Right atrium auricular region (tissue), 2 donors: ENCODE measurements around the gene FUT2. TPM values are rescaled to one million over a fixed set of nuclear protein-coding genes. Genes with fewer than 3 reads are reported as not detected.

Experiments used
- DNase-seq: peaks from one replicate; pipeline ENCODE4 v3.0.0-alpha.2; 2019; ENCODE audit warnings: low spot score
- H3K27ac ChIP-seq, 2 donors: fragments of 200-600 bp; sonication (generic); 1 replicate in 1 of 2; 2 replicates in 1 of 2; pipeline ENCODE4 v1.5.1; 2016 to 2019
- H3K27me3 ChIP-seq, 2 donors: fragments of 200-600 bp; sonication (generic); one replicate each; pipeline versions ENCODE4 v1.5.1 to v1.6.0; 2017 to 2019
- H3K36me3 ChIP-seq: fragments of 200-600 bp; sonication (generic); one replicate; pipeline ENCODE4 v1.5.1; 2016
- H3K4me1 ChIP-seq, 2 donors: fragments of 200-600 bp; sonication (generic); one replicate each; pipeline versions ENCODE4 v1.5.1 to v1.6.0; 2017 to 2019
- H3K4me3 ChIP-seq, 2 donors: fragments of 200-600 bp; sonication (generic); 1 replicate in 1 of 2; 2 replicates in 1 of 2; pipeline ENCODE4 v1.5.1; 2017 to 2019; ENCODE audit warnings: mild to moderate bottlenecking in 1 of 2, moderate library complexity in 1 of 2
- H3K9me3 ChIP-seq, 2 donors: fragments of 200-600 bp; sonication (generic); one replicate each; pipeline ENCODE4 v1.5.1; 2019
- CTCF ChIP-seq, 2 donors: fragments of 200-600 bp; sonication (generic); IDR thresholded peaks; one replicate each; pipeline ENCODE4 v1.5.1; 2019; ENCODE audit warnings: antibody characterized with exemption in 2 of 2
- total RNA-seq, 2 donors: library from RNA; depleted of rRNA; stranded (reverse); fragments of >200 nt; gene quantifications; one replicate each; pipeline ENCODE4 v1.1.0, GENCODE V29; 2016

The FUT2 gene
- total RNA-seq, 2 donors from 2014 or later, result not detected

GRCh38 chr19:48751845-48752495 is 56.2 kb downstream of the FUT2 start:
- Histone ChIP-seq H3K9me3 (no peaks in the 10 kb centered on the region), H3K36me3 (no peaks in the 10 kb centered on the region), H3K4me1 (peaks cover 0 to 26% of the 10 kb centered on the region in 2 donors), H3K27ac (peak overlapping the region; percentile 33 to 64), H3K27me3 (no peaks in the 10 kb centered on the region), H3K4me3 (peak overlapping the region; percentile 35 to 48)
- TF ChIP-seq CTCF (IDR thresholded peaks at IDR 0.05), result no peak
- no peak for DNase-seq

- no peaks in the 10 kb centered on the region for H3K27me3 ChIP-seq
- no peak for TF ChIP-seq CTCF (IDR thresholded peaks at IDR 0.05)
- DNase-seq, result peak; percentile 59
Observed at GRCh38 chr19:48752496-48753365, 57.0 kb downstream of the FUT2 start, which contains the start of gene FUT1. FUT1 (minus strand) TSS chr19:48752641; CDS start chr19:48751281, 1,360 bp downstream.

GRCh38 chr19:48755084-48755641 is 59.4 kb downstream of the FUT2 start, which contains the start of gene FGF21:
FGF21 (plus strand) TSS chr19:48755524; CDS start chr19:48756237, 713 bp downstream.
- no peak for DNase-seq
- no peaks in the 10 kb centered on the region for H3K9me3 ChIP-seq
- no peak within 1 kb of the TSS for H3K27ac ChIP-seq
- no peaks in the 10 kb centered on the region for H3K27me3 ChIP-seq
- no peaks in the 10 kb centered on the region for H3K36me3 ChIP-seq
- H3K4me3 ChIP-seq, result no peak within 1 kb of the TSS
- TF ChIP-seq CTCF (IDR thresholded peaks at IDR 0.05), result no peak
- H3K4me1 ChIP-seq, result peaks cover 0 to 20% of the 10 kb centered on the region in 2 donors

More at GRCh38 chr19:48752496-48753365, 57.0 kb downstream of the FUT2 start, which contains the start of gene FUT1:
- Histone ChIP-seq H3K4me3 (peak within 1 kb of the TSS; percentile 35 to 48), H3K4me1 (peaks cover 0 to 20% of the 10 kb centered on the region in 2 donors), H3K9me3 (no peaks in the 10 kb centered on the region), H3K36me3 (no peaks in the 10 kb centered on the region), H3K27ac (peak within 1 kb of the TSS; percentile 36 to 64)

Other genes starting within 250 kb of the FUT2 start
- gene GRWD1, start 250.0 kb upstream of the FUT2 start, total RNA-seq, result 10 to 100 TPM; 10.8 to 19.8 TPM
- gene KCNJ14, start 240.4 kb upstream of the FUT2 start, total RNA-seq, result under 1 TPM; 0.26 to 0.31 TPM
- 10 to 100 TPM; 13.3 to 22.5 TPM for gene CYTH2, start 226.6 kb upstream of the FUT2 start, total RNA-seq
- 1 to 10 TPM; 1.3 to 1.6 TPM for gene LMTK3, start 184.1 kb upstream of the FUT2 start, total RNA-seq
- not detected for gene SULT2B1, start 143.8 kb upstream of the FUT2 start, total RNA-seq
- gene SPACA4, start 89.2 kb upstream of the FUT2 start, total RNA-seq, result not detected
- gene FAM83E, start 80.9 kb upstream of the FUT2 start, total RNA-seq, result not detected
- gene RPL18, start 76.8 kb upstream of the FUT2 start, total RNA-seq, result 1,000 to 10,000 TPM in 1 of 2 donors, 100 to 1,000 TPM in 1; 846 to 1,334 TPM
- gene SPHK2, start 76.5 kb upstream of the FUT2 start, total RNA-seq, result 1 to 10 TPM; 6.2 to 8.0 TPM
- gene DBP, start 58.6 kb upstream of the FUT2 start, total RNA-seq, result 1 to 10 TPM; 2.8 to 5.9 TPM
- 10 to 100 TPM in 1 of 2 donors, 1 to 10 TPM in 1; 3.4 to 13.3 TPM for gene CA11, start 49.8 kb upstream of the FUT2 start, total RNA-seq
- under 1 TPM in 1 of 2 donors, not detected in 1; 0.16 TPM for gene NTN5, start 23.0 kb upstream of the FUT2 start, total RNA-seq
- gene MAMSTR, start 23.8 kb downstream of the FUT2 start, total RNA-seq, result 1 to 10 TPM in 1 of 2 donors, under 1 TPM in 1; 0.70 to 2.4 TPM
- 10 to 100 TPM; 13.6 to 22.9 TPM for gene RASIP1, start 44.6 kb downstream of the FUT2 start, total RNA-seq
- gene IZUMO1, start 50.9 kb downstream of the FUT2 start, total RNA-seq, result not detected
- 1 to 10 TPM; 3.1 to 3.3 TPM for gene FUT1, start 56.7 kb downstream of the FUT2 start, total RNA-seq
- not detected for gene FGF21, start 59.6 kb downstream of the FUT2 start, total RNA-seq
- 10 to 100 TPM; 32.3 to 37.5 TPM for gene BCAT2, start 115.1 kb downstream of the FUT2 start, total RNA-seq
- 1 to 10 TPM; 3.7 to 6.3 TPM for gene HSD17B14, start 140.5 kb downstream of the FUT2 start, total RNA-seq
- 10 to 100 TPM; 22.4 to 25.1 TPM for gene PLEKHA4, start 172.6 kb downstream of the FUT2 start, total RNA-seq
- 10 to 100 TPM; 55.0 to 97.6 TPM for gene PPP1R15A, start 176.4 kb downstream of the FUT2 start, total RNA-seq
- not detected for gene TULP2, start 202.8 kb downstream of the FUT2 start, total RNA-seq
- gene NUCB1, start 204.3 kb downstream of the FUT2 start, total RNA-seq, result 100 to 1,000 TPM; 347 to 411 TPM
- gene DHDH, start 237.7 kb downstream of the FUT2 start, total RNA-seq, result not detected